B cell (primary cell): Measurements from ENCODE around the gene MAP2K5. TPM values are rescaled to one million over a fixed set of nuclear protein-coding genes. Genes with fewer than 3 reads are reported as not detected.
A peak's percentile ranks its signal among the peaks of the same experiment; 100 is the strongest.

Experiments used
- ATAC-seq: fragments of 200-7000 bp; cut with Tn5 transposase; one replicate; pipeline ENCODE4 v1.10.0; 2021; ENCODE audit warnings: low read depth, mild to moderate bottlenecking, moderate number of reproducible peaks, moderate library complexity
- CTCF ChIA-PET: fragments of 350-600 bp; sonication (Branson Sonifier 250); formaldehyde crosslinking; loops from one replicate; lab custom pipeline; 2021; ENCODE audit warnings: antibody characterized with exemption, inconsistent platforms; lab: Charles Lee
- POLR2A ChIA-PET: fragments of 350-600 bp; sonication (Branson Sonifier 250); formaldehyde crosslinking; loops from one replicate; lab custom pipeline; 2021; ENCODE audit warnings: antibody characterized with exemption; lab: Charles Lee
- DNase-seq: peaks from one replicate; pipeline ENCODE4 v3.0.0; 2013
- H2AFZ ChIP-seq: 2 replicates; pipeline ENCODE4 v1.6.1; 2012; ENCODE audit warnings: mild to moderate bottlenecking, low read depth, low read length; ENCODE audit not compliant: insufficient read depth, poor library complexity, severe bottlenecking
- H3K27ac ChIP-seq, 2 donors: 1 replicate in 1 of 2; 2 replicates in 1 of 2; pipeline ENCODE4 v1.5.1; 2012 to 2013; ENCODE audit warnings: low read length in 2 of 2, mild to moderate bottlenecking in 2 of 2, moderate library complexity in 1 of 2
- H3K27me3 ChIP-seq, 4 experiments: fragments of 200-600 bp in 1 of 4; sonication (generic) in 1 of 4; replicated peaks in 1 of 4; 1 replicate in 2 of 4; 2 replicates in 2 of 4; pipeline versions ENCODE4 v1.6.1 to v1.7.0; 2013 to 2016; ENCODE audit warnings: low read length in 3 of 4, mild to moderate bottlenecking in 2 of 4, mixed read lengths in 1 of 4, moderate library complexity in 1 of 4; ENCODE audit not compliant: insufficient read depth in 4 of 4, control insufficient read depth in 3 of 4; ENCODE audit errors: control extremely low read depth in 1 of 4
- H3K36me3 ChIP-seq, 2 experiments: replicated peaks in 1 of 2; 1 replicate in 1 of 2; 2 replicates in 1 of 2; pipeline versions ENCODE4 v1.6.1 to v1.7.1; 2013; ENCODE audit warnings: low read length in 1 of 2; ENCODE audit not compliant: insufficient read depth in 2 of 2, control insufficient read depth in 1 of 2; ENCODE audit errors: control extremely low read depth in 1 of 2, extremely low read depth in 1 of 2
- H3K4me1 ChIP-seq, 2 donors: fragments of 200-600 bp in 1 of 2; sonication (generic) in 1 of 2; 1 replicate in 1 of 2; 2 replicates in 1 of 2; pipeline versions ENCODE4 v1.5.1 to v1.6.1; 2013 to 2017; ENCODE audit warnings: low read length in 2 of 2; ENCODE audit not compliant: control insufficient read depth in 2 of 2, insufficient read depth in 2 of 2
- H3K4me2 ChIP-seq: replicated peaks from 2 replicates; pipeline ENCODE3; 2012; ENCODE audit warnings: mild to moderate bottlenecking, low read depth, low read length; ENCODE audit not compliant: poor library complexity, severe bottlenecking
- H3K4me3 ChIP-seq, 5 experiments: fragments of 200-600 bp in 1 of 5; sonication (generic) in 1 of 5; 1 replicate in 3 of 5; 2 replicates in 2 of 5; pipeline versions ENCODE4 v1.5.1 to v1.7.0; 2011 to 2016; ENCODE audit warnings: low read length in 4 of 5, mild to moderate bottlenecking in 4 of 5, low read depth in 2 of 5, control low read depth in 1 of 5, moderate library complexity in 1 of 5; ENCODE audit not compliant: insufficient read depth in 1 of 5; ENCODE audit errors: control extremely low read depth in 1 of 5, extremely low read depth in 1 of 5
- H3K79me2 ChIP-seq: fragments of 200-600 bp; sonication (generic); one replicate; pipeline ENCODE4 v1.6.0; 2016; ENCODE audit warnings: low read length; ENCODE audit not compliant: control insufficient read depth, insufficient read depth
- H3K9ac ChIP-seq: fragments of 200-600 bp; sonication (generic); 2 replicates; pipeline ENCODE4 v1.6.1; 2017; ENCODE audit warnings: mild to moderate bottlenecking, low read length, moderate library complexity
- H3K9me3 ChIP-seq, 3 donors: one replicate each; pipeline versions ENCODE4 v1.6.1 to v1.7.1; 2013; ENCODE audit warnings: low read length in 2 of 3; ENCODE audit not compliant: control insufficient read depth in 2 of 3, insufficient read depth in 1 of 3; ENCODE audit errors: control extremely low read depth in 1 of 3
- H4K20me1 ChIP-seq: 2 replicates; pipeline ENCODE4 v1.6.0; 2012; ENCODE audit warnings: mild to moderate bottlenecking, low read length; ENCODE audit not compliant: insufficient read depth, control insufficient read depth, poor library complexity, severe bottlenecking
- H3K27ac Mint-ChIP-seq: one replicate; pipeline ENCODE4 v1.8.0; 2021; ENCODE audit warnings: mixed read lengths
- H3K27me3 Mint-ChIP-seq: one replicate; pipeline ENCODE4 v1.8.0; 2021; ENCODE audit warnings: mixed read lengths
- H3K4me1 Mint-ChIP-seq: one replicate; pipeline ENCODE4 v1.8.0; 2021; ENCODE audit warnings: mixed read lengths
- H3K4me3 Mint-ChIP-seq: one replicate; pipeline ENCODE4 v1.8.0; 2021; ENCODE audit warnings: mixed read lengths
- H3K9me3 Mint-ChIP-seq: one replicate; pipeline ENCODE4 v1.8.0; 2022; ENCODE audit warnings: mixed read lengths; ENCODE audit not compliant: insufficient read depth
- EZH2 ChIP-seq: IDR thresholded peaks from 2 replicates; pipeline ENCODE4 v1.6.1; 2012; ENCODE audit warnings: borderline replicate concordance, low read depth, mild to moderate bottlenecking, moderate library complexity, low read length; ENCODE audit not compliant: insufficient read depth, poor library complexity, severe bottlenecking
- WGBS: methylation state at CpG from one replicate; pipeline ENCODE4 v1.1.5; 2013; ENCODE audit warnings: missing lambda C conversion rate; ENCODE audit not compliant: insufficient coverage; 5-methylcytosine and 5-hydroxymethylcytosine counted together
- intact Hi-C: fragments of 100-400 bp; cut with micrococcal nuclease; formaldehyde crosslinking; loops from one replicate; pipeline ENCODE4 v1.10.0; 2022
- polyA plus RNA-seq: library from polyadenylated mRNA; depleted of rRNA; stranded (reverse); fragments of >200 nt; gene quantifications from 2 replicates; pipeline ENCODE4 v1.2.3, GENCODE V29; 2012
- total RNA-seq, 2 donors: library from RNA; stranded (reverse); fragments of 120-200 nt in 1 of 2; gene quantifications; 1 replicate in 1 of 2; 2 replicates in 1 of 2; pipeline versions ENCODE4 v1.2.3 to v1.2.4, GENCODE V29; 2013 to 2022
- TF ChIP-seq, protein P1 (sequence below): fragments of 200-600 bp; IDR thresholded peaks from one replicate; pipeline ENCODE4 v1.8.0; 2022; ENCODE audit warnings: antibody characterized with exemption, mild to moderate bottlenecking

Gene MAP2K5
- total and polyA plus RNA-seq, 2 donors (not counting 1 experiment from before 2014, with no cell fraction given), result 11.1 to 40.0 TPM

DNA sequence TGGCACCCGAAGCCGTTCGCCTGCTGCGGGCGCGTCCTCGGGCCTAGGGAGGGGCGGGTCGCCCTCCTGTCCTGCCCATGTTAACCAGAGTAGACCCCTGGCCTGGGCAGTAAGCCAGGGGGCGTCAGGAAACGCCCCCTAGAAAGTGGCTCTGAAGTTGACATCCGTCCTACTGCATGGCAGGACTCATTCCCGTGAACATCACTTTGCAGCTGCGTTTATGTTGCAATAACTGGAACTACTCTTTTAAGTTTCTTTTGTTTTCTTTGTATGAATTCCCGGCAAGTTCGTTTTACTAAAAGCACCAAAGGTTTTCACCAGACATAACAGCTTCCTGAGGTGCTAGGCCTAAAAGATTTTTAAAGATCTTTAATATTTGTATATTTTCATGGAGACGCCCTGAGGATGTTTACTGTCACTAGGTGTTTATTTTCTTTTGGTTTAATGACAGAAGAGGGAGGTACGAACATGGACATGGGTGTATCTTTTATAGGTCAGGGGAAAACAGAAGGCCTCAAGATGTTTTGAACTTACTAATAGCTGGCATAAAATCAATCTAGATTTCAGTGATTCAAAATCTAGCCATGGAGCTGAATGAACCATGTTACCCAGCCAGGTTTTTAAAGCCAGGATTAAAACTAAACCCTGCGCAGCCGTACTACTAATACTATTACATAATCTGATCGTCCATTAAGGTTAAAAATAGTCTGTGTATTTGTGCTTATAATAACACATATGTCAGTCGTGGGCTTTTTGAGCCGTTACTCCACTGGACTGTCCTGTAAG is 20.5 kb upstream of the MAP2K5 start:
- ChIA-PET POLR2A (interaction anchor here (0.6 to 2.4 kb wide), 3 partner anchors 16 to 21 kb away, joined by 3 to 21 read pairs (median 3); partner anchors contain the start of gene MAP2K5), CTCF (interaction anchor here (1.0 to 2.0 kb wide), 2 partner anchors 21 to 315 kb away, joined by 3 to 6 read pairs; partner anchors contain the start of gene MAP2K5)
- peaks cover 11 to 18% of the 10 kb centered on the region in 2 donors for H3K4me1 ChIP-seq
- H3K36me3 ChIP-seq, result no peaks in the 10 kb centered on the region
- H3K27me3 ChIP-seq, result no peaks in the 10 kb centered on the region
- peaks cover 11% of the 10 kb centered on the region for H3K79me2 ChIP-seq
- Mint-ChIP-seq H3K4me1 (peaks cover 23% of the 10 kb centered on the region), H3K27me3 (no peaks in the 10 kb centered on the region), H3K9me3 (no peaks in the 10 kb centered on the region), H3K27ac (peak overlapping the region; percentile 93), H3K4me3 (peak overlapping the region; percentile 94)
- intact Hi-C loops, result loop anchor here (1.0 to 10.0 kb wide), 6 partner anchors 20 to 532 kb away; partner anchors contain the start of genes MAP2K5, PIAS1 and RNU6-1
- peak overlapping the region; percentile 80 for H3K9ac ChIP-seq
- ATAC-seq, result no peak
- TF ChIP-seq, protein P1, sequence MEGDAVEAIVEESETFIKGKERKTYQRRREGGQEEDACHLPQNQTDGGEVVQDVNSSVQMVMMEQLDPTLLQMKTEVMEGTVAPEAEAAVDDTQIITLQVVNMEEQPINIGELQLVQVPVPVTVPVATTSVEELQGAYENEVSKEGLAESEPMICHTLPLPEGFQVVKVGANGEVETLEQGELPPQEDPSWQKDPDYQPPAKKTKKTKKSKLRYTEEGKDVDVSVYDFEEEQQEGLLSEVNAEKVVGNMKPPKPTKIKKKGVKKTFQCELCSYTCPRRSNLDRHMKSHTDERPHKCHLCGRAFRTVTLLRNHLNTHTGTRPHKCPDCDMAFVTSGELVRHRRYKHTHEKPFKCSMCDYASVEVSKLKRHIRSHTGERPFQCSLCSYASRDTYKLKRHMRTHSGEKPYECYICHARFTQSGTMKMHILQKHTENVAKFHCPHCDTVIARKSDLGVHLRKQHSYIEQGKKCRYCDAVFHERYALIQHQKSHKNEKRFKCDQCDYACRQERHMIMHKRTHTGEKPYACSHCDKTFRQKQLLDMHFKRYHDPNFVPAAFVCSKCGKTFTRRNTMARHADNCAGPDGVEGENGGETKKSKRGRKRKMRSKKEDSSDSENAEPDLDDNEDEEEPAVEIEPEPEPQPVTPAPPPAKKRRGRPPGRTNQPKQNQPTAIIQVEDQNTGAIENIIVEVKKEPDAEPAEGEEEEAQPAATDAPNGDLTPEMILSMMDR, result no peak
- TF ChIP-seq EZH2, result no peak
- H4K20me1 ChIP-seq, result no peaks in the 10 kb centered on the region
- WGBS, result 2% methylated on average over 14 of the region's 23 CpGs
- peak overlapping the region; percentile 71 to 86 (median 83) for H3K4me3 ChIP-seq
- H2AFZ ChIP-seq, result peak overlapping the region; percentile 90
- H3K9me3 ChIP-seq, result no peaks in the 10 kb centered on the region
- peak overlapping the region; percentile 90 for H3K4me2 ChIP-seq
- DNase-seq, result peak; percentile 17
- H3K27ac ChIP-seq, result peak overlapping the region; percentile 80 to 87

DNA sequence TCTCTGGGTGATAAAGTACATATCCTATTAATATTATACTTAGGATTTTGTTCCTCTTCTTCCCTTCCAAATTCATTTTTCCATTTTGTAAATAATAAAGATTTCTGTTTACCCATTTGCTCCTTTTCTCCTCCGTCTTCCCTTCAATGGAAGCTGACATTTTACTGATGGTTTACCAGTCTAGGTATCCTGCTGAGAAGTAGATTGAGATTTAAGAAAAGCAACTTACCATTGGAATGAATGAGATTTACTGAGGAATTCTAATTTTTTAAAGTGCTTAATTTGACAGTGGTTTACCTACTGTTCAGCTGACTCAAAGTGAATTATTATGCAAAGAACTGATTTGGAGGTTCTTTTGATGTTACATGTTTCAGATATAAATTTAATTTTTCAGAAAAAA is 19.2 kb upstream of the MAP2K5 start:
- H3K27ac Mint-ChIP-seq, result no peak overlapping the region
- no peaks in the 10 kb centered on the region for H3K9me3 Mint-ChIP-seq
- intact Hi-C loops, result loop anchor here (10.0 kb wide), 1 partner anchor 69 kb away; no protein-coding TSS in a partner anchor
- H2AFZ ChIP-seq, result no peak overlapping the region
- no peak overlapping the region for H3K27ac ChIP-seq
- no peak for ATAC-seq
- no peaks in the 10 kb centered on the region for H3K9me3 ChIP-seq
- peaks cover 11% of the 10 kb centered on the region for H3K79me2 ChIP-seq
- no peaks in the 10 kb centered on the region for H3K36me3 ChIP-seq
- peaks cover 23% of the 10 kb centered on the region for H3K4me1 Mint-ChIP-seq
- no peak overlapping the region for H3K4me2 ChIP-seq
- TF ChIP-seq, protein P1, result no peak
- TF ChIP-seq EZH2, result no peak
- no peaks in the 10 kb centered on the region for H3K27me3 Mint-ChIP-seq
- H3K27me3 ChIP-seq, result no peaks in the 10 kb centered on the region
- peaks cover 11 to 18% of the 10 kb centered on the region in 2 donors for H3K4me1 ChIP-seq
- ChIA-PET POLR2A (no interaction called here), CTCF (interaction anchor here (1.1 kb wide), 1 partner anchor 23 kb away, joined by 4 read pairs; no protein-coding TSS in a partner anchor)
- WGBS, result no CpG with 5 or more reads among the region's 1 CpG
- H3K4me3 Mint-ChIP-seq, result no peak overlapping the region
- no peak for DNase-seq
- no peaks in the 10 kb centered on the region for H4K20me1 ChIP-seq
- H3K9ac ChIP-seq, result no peak overlapping the region
- no peak overlapping the region for H3K4me3 ChIP-seq
